Stimulated activated CD4-positive, alpha-beta T cell treated with anti-CD3 and anti-CD28 coated beads, Interleukin-12 subunit alpha, Interleukin-12 subunit beta, amount 100 ng/mL, for 24 hours (primary cell): ENCODE data around the gene BBX.
"Not testable (repeated sequence)": the region's sequence is repeated elsewhere in the genome, so short reads cannot be mapped to it uniquely, and the experiment has no call there.

Experiments used
- DNase-seq, 2 experiments: peaks; one replicate each; pipeline ENCODE4 v3.0.0-alpha.2; 2020; ENCODE audit warnings: low read depth in 2 of 2

BBX gene

DNA sequence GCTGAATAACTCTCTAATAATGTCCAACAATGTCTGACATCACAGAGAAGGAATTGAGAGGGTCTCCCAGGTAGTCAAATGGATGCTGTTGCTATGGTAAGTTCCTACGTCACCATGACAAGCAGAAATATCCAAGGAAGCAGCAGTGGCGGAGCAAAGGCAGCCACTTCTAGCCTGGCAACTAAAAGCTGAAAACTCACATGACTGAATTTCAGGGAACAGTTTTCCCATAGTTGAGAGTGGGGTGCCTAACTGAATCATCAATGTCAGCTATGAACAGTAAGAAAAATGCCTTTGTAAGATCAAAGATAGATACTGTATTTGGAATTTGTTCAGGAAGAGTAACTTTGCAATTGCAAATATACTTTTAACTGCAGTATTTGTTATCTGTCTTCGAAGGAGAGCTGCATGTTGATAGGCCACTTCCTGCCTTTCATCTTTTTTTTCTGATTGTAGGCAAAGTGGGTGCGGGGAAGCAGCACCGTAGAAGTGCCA lies 161.7 kb downstream of the BBX start:
- DNase-seq, result no peak

DNA sequence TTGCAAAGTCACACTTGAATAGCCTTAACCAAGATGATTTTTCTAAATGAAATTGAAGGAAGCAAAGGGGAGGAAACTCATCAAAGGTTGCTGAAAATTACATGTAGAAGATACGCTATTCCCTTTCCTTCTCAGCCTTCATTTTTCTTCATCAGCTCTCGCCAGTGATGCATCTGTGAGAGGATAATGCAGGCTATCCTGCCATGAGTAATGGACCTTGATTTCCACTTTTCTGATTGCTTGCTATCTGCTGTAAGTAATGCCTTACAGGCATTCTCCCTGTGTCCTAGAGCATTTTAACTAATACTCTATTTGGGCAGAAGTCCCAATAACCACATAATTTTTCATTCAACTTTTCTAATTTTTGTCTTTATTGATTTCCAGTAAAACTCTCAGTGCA lies 162.6 kb downstream of the BBX start:
- DNase-seq, result no peak

DNA sequence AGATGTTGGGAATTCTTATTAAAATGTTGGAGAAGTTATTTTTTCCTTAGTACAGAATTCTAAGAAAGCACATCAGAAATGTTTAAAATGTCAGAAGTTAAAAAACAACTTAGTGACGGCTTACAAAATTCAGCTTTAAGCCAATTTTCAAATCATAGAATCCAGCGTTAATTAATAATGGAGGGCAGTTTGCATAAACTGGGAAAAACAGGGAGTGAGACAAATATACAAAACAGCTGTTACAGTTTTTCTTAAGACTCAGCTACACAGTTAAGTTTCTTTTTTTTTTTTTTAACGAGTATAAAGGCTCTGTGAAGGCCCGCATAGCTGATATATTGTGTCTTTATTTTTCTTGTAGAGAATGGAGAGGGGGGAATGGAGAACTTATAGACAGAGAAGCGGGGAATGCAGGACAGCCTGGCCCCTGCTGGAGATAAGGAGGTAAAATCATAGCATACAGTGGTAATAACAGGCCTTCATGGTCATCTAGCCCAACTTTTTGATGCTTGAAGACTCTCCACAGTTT lies 164.4 kb downstream of the BBX start:
- no peak for DNase-seq

DNA sequence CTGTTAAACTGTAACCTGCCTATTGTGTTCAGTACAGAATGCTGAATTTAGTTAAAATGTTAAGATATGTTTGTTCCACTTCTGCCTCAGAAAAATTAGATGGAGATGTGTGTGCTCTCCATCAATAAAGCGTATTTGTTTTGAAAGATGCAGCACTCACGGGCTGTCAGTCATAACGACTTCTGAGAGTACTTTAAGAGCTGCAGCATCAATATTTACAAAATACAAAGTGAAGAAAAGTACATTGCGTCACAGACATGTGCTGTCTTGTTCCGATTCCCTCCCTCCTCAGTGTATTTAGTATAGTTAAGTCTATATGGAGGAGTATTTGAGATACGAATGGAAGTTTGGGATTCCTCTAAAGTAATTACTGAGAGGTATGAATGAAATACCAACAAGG lies 166.6 kb downstream of the BBX start:
- DNase-seq, result no peak

DNA sequence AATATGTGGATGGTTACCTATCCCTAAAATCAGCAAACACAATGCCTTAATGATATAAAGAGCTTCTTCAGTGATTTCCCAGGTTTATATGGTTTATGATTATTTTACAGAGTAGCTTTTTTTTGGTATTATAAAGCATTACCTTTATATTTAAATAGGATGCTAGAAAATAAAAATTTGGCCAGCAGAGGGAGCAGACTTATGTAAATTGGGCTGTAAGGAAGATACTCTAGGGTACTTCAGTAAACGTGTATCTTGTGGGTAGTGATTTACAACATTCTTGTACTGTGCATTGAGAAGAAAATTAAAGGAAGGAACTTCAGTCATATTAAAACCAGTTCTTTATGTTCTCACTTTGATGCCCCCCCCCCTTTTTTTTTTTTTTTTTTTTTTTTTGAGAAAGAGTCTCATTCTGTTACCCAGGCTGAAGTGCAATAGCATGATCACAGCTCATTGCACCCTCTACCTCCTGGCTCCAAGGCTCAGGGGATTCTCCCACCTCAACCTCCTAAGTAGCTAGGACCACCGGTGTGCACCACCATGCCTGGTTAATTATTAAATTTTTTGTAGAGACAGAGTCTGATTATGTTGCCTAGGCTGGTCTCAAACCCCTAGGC lies 167.9 kb downstream of the BBX start:
- DNase-seq, result no peak

DNA sequence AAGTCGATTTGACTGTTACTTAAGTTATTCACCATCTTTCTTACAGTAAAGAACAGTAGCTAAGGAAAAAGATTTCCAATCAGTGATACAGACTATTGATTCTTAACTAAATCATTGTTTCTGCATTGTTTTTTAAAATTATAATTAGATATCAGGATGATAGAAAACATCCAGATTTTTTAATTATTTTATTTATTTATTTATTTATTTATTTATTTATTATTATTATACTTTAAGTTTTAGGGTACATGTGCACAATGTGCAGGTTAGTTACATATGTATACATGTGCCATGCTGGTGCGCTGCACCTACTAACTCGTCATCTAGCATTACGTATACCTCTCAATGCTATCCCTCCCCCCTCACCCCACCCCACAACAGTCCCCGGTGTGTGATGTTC lies 169.2 kb downstream of the BBX start:
- DNase-seq, result not testable (repeated sequence)

DNA sequence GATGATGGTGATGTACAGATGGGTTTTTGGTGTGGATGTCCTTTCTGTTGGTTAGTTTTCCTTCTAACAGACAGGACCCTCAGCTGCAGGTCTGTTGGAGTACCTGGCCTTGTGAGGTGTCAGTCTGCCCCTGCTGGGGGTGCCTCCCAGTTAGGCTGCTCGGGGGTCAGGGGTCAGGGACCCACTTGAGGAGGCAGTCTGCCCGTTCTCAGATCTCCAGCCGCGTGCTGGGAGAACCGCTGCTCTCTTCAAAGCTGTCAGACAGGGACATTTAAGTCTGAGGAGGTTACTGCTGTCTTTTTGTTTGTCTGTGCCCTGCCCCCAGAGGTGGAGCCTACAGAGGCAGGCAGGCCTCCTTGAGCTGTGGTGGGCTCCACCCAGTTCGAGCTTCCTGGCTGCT lies 174.6 kb downstream of the BBX start:
- DNase-seq, result not testable (repeated sequence)

DNA sequence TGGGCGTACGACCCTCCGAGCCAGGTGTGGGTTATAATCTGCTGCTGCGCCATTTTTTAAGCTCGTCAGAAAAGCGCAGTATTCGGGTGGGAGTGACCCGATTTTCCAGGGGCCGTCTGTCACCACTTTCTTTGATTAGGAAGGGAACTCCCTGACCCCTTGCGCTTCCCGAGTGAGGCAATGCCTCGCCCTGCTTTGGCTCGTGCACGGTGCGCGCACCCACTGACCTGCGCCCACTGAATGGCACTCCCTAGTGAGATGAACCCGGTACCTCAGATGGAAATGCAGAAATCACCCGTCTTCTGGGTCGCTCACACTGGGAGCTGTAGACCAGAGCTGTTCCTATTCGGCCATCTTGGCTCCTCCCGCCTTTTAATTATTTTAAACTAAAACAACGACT lies 175.1 kb downstream of the BBX start:
- not testable (repeated sequence) for DNase-seq

DNA sequence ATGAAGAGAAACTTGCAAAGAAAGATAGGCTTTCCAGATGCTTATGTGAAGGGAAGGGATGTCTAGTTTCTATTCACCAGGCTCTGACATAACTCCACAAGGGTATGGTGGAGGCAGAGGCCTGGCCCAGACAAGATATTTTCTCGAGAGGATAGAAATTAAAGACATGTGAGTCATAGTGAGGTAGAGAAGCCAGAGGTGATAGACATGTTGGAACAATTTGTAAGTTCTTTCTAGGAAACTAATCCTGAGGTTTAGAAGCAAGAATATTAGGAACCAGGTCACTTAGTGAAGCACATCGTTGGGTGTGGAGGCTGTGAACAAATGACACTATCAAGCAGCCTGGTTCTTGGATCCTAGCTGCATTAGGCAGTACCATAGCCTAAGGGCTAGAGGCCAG lies 176.9 kb downstream of the BBX start:
- no peak for DNase-seq

DNA sequence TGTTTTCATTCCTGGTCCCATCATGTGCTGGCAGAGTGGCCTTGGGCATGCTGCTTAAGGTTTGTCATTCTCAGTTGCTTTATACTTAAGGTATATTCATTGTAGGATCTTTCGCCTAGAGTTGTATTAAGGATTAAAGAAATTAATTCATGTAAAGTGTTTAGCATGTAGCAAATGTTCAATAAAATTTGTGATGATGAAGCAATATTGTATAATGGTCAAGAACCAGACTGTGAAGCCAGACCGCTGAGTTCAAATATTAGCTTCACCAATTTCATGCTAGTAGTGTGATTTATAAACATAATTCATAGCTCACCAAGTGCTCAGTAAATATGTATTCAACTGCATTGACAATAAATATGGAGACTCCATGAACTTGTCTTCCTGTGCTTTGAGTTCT lies 178.5 kb downstream of the BBX start:
- DNase-seq, result no peak

DNA sequence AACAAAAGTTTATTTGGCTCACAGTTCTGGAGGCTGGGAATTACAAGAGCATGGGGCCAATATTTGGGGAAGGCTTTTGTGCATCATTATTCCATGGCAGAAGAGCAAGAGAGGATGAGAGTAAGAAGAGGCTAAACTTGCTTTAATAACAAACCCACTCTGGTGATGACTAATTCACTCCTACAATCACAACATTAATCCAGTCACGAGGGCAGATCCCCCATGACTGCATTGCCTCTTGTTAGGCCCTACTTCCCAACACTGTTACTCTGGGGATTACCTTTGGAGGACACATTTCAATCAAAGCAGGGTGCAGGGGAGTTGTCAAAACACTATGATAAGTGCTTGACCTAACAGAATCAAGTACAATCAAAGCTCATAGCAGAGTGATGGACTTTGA lies 181.7 kb downstream of the BBX start:
- DNase-seq, result no peak

DNA sequence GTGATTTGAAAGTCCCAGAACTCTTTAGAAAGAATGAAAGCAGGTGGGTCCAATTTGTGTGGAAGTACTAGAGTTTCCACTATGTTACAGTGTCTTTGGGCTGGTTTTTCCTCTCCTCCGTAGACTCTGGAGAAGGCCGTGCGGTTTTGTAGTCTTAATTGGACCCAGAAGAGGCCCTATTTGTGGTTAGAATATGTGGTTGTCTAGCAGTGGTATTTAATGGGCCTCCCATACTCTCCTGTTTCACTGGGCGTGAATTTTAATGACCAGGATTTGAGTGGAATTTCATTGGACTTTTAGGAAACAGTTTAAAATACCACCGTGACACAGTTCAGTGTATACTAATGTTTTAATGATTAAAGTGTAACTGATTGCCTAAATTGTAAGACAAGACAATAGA lies 182.3 kb downstream of the BBX start:
- no peak for DNase-seq

DNA sequence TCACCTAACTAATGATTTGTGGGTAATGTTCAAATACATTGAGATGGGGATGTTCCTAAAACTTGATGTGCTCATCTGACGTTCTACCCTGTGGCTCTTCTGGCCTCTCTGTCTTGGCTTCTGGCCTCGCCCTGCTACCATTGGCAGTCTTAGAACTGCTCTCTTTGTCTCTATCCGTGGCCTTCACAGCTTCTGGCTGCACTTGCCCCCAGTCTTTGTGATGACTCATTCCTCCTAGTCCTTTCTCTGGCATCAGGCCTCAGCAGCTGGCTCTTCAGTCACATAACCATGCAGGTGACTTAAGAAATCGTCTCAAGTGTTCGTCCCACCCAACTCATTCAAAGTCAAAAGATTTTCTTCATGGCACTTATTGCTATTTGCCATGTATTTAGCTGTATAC lies 188.1 kb downstream of the BBX start:
- DNase-seq, result no peak

DNA sequence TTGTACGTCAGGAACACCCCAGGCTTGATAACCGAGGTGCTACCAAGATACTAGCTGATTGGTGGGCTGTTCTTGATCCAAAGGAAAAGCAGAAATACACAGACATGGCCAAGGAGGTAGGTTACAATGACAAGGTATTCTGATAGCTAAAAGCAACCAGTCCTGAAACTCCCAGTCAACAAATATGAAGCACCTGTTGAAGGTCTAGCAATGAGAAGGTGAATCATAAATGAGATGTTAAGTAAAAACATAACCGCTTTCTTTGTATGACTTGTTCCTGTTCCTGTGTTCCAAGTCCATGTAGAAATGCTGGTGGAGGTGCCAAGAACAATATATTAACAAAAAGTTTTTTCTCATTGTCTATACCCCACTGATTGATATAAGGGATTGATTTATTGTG lies 194.0 kb downstream of the BBX start:
- no peak for DNase-seq

DNA sequence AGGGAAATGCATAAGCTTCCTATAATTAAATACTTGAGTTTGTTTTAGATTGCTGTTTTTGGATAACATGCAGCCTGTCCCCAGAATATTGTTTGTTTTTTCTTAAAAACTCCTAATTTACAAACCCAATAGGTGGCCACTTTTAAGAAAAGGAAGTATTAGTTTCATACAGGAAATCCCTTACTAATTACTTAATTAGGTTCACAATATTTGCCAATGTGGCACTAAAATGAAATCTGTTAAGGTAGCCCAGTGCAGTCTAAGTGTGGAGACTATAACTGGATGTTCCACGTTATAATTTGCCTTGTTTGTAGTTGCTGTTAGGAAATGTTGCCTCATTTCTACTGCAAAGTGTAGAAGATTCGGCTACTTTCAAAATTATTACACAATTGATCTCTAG lies 195.8 kb downstream of the BBX start:
- no peak for DNase-seq

DNA sequence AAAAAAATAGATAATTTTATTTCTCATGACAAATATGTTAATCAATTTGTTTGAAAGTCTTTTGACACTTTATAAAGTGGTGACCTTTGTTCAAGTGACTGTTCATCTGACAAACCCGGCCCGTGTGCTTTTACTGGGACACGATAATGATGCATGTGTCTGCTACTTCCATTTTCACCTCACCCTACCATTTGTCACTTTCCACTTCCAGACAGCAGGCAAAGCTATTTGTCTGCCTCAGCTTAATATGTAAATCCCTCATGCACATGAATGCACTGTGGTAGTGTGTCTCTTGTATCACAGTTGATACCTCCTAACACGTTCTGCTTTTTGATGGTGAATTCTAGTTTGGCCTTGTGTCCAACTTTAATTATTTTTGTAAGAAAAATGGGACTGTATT lies 204.3 kb downstream of the BBX start:
- DNase-seq, result no peak

DNA sequence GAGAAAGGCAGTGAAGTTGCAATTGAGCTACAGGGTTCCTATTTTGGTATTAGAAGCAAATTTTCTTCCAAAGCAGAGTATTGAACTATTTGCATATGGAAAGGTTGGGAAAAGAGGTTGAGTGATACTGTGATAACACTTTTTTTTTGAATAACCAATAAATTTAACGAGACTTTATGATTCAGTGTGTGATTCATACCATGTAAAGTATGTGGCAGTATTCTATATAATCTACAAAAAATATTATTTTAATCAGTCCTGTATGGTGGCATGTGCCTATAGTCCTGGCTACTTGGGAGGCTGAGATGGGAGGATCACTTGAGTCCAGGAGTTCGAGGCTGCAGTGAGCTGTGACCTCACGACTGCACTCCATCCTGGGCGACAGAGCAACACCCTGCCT lies 206.9 kb downstream of the BBX start:
- DNase-seq, result no peak

DNA sequence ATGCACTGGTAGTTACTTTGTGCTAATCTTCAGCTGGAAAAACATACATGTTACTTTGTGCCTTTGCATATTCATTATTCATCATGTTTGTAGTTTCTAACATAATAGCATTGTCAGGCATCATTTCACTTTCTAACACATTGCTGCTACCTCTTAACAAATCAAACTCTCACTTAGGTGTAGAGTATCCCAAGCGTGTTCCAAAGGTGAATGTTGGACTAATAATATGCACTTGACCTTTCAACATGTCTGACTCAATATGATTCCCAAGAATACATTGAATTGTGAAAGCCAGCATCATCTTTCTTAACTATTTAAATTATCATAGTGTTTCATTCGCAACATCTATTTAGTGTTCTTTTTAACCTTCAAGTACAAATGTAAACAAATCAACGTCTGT lies 211.6 kb downstream of the BBX start:
- DNase-seq, result no peak

DNA sequence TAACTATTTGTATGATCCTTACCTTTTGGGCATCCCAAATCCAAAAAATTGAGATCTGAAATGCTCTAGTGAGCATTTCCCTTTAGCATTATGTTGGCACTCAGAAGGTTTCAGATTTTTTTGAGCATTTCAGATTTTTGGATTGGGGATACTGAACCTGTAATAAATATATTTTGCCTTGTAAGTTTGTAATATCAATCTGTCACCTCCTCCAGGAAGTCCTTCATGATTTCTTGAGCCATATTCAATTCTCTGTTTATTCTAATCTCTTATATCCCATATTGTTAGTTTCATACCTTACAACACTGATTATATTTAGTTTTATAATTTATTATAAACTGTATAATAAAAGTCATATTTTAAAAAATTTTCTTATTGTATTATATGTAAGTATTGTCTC lies 215.2 kb downstream of the BBX start:
- DNase-seq, result no peak

DNA sequence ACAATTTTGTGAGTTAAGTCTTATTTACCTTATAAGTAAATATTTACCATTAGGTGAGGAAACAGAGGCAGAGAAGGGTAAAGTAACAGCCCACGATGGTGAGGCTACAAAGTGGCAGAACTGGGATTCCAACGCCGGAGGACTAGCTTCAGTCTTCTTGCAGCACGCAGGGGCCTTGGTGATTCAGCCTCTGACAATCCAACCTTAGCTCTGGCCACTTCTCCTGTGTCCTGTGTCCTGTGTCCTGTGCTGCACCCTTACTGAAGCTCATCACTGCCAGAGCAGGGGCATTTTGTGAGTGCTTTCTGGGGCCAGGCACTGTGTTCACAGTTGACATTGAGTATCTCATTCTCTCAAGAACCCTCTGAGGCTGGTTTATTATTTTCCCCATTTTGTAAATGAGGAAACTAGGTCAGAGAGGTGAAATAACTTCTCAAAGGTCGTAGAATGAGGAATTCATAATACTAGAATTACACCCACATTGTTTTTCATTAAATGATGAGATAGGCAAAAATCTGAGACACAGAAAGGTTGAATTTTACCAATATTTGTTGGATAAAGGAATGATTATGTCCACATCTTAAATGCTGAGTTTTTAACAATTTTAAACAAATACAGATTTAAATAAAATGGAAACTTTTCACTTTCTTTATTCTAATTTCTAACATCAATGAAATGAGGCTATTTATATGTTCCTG lies 215.9 kb downstream of the BBX start:
- DNase-seq, result no peak

DNA sequence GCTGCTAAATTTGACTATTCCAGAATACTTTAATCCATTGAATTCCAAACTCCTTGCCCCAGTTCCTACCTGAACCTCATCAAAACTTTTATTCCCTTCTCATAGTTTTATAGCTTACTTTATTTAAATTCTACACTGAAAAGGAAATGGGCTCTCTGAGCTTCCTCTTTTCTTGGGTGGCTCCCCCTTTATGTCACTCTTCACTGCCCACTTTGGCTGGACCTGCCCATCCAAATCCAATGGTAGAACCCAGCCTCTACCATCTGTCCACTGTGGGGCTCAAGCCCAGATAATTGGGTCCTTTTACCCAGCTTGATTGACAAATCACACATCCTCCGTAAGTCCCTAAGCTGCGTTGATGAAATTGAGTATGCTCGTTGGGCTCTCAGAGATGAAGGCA lies 216.5 kb downstream of the BBX start:
- no peak for DNase-seq

DNA sequence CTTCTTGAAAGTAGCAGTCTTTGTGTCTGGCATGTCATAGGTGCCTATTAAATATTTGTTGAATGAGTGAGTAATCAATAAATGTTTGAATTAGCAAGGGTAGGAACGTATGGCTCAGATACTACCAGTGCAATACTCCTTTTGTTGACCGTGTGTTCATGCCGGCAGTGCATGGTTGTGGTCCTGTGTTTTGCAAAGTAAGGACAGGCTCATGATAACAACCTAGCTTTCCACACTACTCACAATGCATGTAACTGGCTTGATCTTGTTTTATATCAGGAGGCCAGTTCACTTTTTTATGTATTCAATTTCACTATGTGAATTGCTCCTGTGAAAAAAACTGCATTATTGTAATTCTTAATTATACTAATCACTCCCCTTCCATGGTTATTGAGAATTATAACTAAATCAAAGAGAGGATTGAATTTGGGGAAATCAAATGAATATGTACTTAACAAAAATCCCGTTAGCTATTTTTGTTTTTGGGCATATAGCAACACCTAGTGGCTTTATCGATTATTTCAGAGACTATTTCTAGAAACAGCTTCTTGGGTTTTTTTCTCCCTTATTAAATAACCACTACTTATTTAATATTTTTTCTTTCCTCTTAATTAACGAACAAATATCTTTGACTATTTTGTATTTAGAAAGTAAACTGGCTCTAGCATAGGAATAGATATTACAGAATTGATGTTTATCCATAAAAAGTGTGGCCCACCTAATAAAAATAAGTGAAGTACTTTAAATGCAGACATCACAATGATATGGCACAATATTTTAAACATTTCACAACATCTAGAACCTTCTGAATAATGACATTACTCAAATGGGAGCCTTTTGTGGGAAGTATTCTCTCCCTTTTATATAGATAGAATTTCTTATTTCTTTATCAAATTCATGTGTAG lies 218.5 kb downstream of the BBX start:
- no peak for DNase-seq

DNA sequence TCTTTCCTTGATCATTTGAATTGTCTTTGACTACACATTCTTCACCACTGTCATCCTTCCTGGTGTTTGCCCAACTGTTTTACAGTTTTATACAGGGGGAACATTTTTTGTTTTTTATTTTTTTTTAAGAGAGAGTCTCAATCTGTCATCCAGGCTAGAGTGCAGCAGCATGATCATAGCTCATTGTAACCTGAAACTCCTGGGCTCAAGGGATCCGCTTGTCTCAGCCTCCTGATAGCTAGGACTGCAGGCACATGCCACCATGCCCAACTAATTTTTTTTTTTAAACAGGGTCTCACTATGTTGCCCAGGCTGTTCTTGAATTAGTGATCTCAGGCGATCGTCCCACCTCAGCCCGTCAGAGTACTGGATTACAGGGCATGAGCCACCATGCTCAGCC lies 222.6 kb downstream of the BBX start:
- no peak for DNase-seq
